Measurements from ENCODE around the gene FCF1. TPM values are rescaled to one million over a fixed set of nuclear protein-coding genes. Genes with fewer than 3 reads are reported as not detected.

FCF1 gene
- total RNA-seq, 1 experiment from 2014 or later = 61.6 TPM

- ATAC-seq (no peak), DNase-seq (ENCODE audit: low spot score) (no peak)
- H3K27ac Mint-ChIP-seq = no peak overlapping the region
- H3K36me3 Mint-ChIP-seq = peaks cover 24% of the 10 kb centered on the region
- POLR2A ChIA-PET = no interaction called here
- no peaks in the 10 kb centered on the region for H3K9me3 Mint-ChIP-seq
- peaks cover 16% of the 10 kb centered on the region for H3K4me1 Mint-ChIP-seq
- no peak overlapping the region for H3K4me3 Mint-ChIP-seq
- CTCF ChIA-PET = no interaction called here
- TF ChIP-seq, protein P1, sequence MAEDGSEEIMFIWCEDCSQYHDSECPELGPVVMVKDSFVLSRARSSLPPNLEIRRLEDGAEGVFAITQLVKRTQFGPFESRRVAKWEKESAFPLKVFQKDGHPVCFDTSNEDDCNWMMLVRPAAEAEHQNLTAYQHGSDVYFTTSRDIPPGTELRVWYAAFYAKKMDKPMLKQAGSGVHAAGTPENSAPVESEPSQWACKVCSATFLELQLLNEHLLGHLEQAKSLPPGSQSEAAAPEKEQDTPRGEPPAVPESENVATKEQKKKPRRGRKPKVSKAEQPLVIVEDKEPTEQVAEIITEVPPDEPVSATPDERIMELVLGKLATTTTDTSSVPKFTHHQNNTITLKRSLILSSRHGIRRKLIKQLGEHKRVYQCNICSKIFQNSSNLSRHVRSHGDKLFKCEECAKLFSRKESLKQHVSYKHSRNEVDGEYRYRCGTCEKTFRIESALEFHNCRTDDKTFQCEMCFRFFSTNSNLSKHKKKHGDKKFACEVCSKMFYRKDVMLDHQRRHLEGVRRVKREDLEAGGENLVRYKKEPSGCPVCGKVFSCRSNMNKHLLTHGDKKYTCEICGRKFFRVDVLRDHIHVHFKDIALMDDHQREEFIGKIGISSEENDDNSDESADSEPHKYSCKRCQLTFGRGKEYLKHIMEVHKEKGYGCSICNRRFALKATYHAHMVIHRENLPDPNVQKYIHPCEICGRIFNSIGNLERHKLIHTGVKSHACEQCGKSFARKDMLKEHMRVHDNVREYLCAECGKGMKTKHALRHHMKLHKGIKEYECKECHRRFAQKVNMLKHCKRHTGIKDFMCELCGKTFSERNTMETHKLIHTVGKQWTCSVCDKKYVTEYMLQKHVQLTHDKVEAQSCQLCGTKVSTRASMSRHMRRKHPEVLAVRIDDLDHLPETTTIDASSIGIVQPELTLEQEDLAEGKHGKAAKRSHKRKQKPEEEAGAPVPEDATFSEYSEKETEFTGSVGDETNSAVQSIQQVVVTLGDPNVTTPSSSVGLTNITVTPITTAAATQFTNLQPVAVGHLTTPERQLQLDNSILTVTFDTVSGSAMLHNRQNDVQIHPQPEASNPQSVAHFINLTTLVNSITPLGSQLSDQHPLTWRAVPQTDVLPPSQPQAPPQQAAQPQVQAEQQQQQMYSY (CRISPR knock-in tag; IDR thresholded peaks at IDR 0.05) = no peak
- TF ChIP-seq JAZF1 (CRISPR knock-in tag; IDR thresholded peaks at IDR 0.05) (no peak), ZNF671 (CRISPR knock-in tag; IDR thresholded peaks at IDR 0.05) (no peak), HMGXB4 (CRISPR knock-in tag; IDR thresholded peaks at IDR 0.05) (no peak), GTF2I (CRISPR knock-in tag; conservative IDR thresholded peaks at IDR 0.05) (no peak), ELF4 (CRISPR knock-in tag; IDR thresholded peaks at IDR 0.05; ENCODE audit: low read depth) (no peak), SMAD3 (CRISPR knock-in tag; IDR thresholded peaks at IDR 0.05; ENCODE audit: borderline replicate concordance) (no peak)
- TF ChIP-seq, protein P2, sequence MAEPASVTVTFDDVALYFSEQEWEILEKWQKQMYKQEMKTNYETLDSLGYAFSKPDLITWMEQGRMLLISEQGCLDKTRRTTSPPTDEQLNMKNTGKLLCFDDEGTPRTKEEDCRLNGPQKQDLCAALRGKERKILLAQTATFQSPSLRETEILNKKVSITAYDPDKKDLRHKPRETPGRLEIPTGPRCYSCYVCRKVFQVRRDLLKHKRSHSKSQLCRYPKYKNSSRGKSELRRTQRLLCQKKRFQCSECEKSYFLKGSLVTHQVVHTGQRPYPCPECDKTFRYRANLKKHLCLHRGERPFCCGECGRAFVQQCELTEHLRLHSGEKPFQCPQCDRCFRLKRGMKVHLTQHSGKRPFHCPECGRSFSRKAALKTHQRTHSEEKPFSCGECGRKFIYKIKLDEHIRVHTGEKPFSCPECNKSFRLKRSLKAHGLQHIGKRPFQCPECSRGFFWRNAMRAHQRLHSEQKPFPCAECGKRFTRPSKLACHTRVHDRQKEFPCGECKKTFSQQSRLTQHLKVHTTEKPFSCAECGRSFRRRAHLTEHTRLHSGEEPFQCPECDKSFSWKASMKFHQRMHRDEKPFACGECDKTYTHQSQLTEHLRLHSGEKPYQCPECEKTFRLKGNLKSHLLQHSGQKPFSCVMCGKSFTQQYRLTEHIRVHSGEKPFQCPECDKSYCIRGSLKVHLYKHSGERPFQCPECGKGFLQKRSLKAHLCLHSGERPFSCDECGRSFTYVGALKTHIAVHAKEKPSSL (CRISPR knock-in tag; conservative IDR thresholded peaks at IDR 0.05) = no peak
- TF ChIP-seq, protein P3, sequence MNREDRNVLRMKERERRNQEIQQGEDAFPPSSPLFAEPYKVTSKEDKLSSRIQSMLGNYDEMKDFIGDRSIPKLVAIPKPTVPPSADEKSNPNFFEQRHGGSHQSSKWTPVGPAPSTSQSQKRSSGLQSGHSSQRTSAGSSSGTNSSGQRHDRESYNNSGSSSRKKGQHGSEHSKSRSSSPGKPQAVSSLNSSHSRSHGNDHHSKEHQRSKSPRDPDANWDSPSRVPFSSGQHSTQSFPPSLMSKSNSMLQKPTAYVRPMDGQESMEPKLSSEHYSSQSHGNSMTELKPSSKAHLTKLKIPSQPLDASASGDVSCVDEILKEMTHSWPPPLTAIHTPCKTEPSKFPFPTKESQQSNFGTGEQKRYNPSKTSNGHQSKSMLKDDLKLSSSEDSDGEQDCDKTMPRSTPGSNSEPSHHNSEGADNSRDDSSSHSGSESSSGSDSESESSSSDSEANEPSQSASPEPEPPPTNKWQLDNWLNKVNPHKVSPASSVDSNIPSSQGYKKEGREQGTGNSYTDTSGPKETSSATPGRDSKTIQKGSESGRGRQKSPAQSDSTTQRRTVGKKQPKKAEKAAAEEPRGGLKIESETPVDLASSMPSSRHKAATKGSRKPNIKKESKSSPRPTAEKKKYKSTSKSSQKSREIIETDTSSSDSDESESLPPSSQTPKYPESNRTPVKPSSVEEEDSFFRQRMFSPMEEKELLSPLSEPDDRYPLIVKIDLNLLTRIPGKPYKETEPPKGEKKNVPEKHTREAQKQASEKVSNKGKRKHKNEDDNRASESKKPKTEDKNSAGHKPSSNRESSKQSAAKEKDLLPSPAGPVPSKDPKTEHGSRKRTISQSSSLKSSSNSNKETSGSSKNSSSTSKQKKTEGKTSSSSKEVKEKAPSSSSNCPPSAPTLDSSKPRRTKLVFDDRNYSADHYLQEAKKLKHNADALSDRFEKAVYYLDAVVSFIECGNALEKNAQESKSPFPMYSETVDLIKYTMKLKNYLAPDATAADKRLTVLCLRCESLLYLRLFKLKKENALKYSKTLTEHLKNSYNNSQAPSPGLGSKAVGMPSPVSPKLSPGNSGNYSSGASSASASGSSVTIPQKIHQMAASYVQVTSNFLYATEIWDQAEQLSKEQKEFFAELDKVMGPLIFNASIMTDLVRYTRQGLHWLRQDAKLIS (CRISPR knock-in tag; IDR thresholded peaks at IDR 0.05; ENCODE audit: borderline replicate concordance) = no peak
- H3K27me3 Mint-ChIP-seq (ENCODE audit: low read depth) = no peaks in the 10 kb centered on the region
Observed at GRCh38 chr14:74683406-74683805, 29.5 kb upstream of the FCF1 start.

GRCh38 chr14:74684434-74684833 is 28.5 kb upstream of the FCF1 start:
- no peak overlapping the region for H3K4me3 Mint-ChIP-seq
- ChIA-PET POLR2A (no interaction called here), CTCF (no interaction called here)
- TF ChIP-seq, protein P4, sequence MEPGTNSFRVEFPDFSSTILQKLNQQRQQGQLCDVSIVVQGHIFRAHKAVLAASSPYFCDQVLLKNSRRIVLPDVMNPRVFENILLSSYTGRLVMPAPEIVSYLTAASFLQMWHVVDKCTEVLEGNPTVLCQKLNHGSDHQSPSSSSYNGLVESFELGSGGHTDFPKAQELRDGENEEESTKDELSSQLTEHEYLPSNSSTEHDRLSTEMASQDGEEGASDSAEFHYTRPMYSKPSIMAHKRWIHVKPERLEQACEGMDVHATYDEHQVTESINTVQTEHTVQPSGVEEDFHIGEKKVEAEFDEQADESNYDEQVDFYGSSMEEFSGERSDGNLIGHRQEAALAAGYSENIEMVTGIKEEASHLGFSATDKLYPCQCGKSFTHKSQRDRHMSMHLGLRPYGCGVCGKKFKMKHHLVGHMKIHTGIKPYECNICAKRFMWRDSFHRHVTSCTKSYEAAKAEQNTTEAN (CRISPR knock-in tag; IDR thresholded peaks at IDR 0.05) = no peak
- H3K27me3 Mint-ChIP-seq (ENCODE audit: low read depth) = no peaks in the 10 kb centered on the region
- peak overlapping the region; percentile 71 for H3K27ac Mint-ChIP-seq
- H3K4me1 Mint-ChIP-seq = peaks cover 16% of the 10 kb centered on the region
- ATAC-seq (no peak), DNase-seq (ENCODE audit: low spot score) (no peak)
- no peaks in the 10 kb centered on the region for H3K9me3 Mint-ChIP-seq
- peaks cover 29% of the 10 kb centered on the region for H3K36me3 Mint-ChIP-seq
